GM15510 (cell line): ENCODE data around the gene GPR149.

Source experiments
- POLR2A ChIP-seq: IDR thresholded peaks from 3 replicates; pipeline ENCODE4 v1.6.1; 2011; ENCODE audit warnings: borderline replicate concordance; ENCODE audit not compliant: insufficient read length; ENCODE audit errors: extremely low read depth

Gene GPR149

DNA sequence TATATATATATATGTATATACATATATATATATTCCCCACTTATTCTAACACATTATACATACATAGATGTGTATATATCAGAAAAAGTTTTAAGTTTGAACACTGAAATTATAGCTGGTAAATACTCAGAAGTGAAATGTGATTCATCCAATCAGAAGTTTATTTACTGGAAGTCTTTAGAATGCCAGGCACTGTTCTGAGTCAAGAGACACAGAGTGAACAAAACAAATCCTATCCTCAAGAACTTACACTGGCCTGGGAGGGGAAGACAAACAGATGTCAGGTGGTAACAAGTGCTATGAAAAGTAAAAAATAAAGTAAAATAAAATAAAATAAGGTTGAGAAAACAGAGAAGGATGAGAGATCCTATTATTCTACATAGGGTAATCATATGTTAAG is 119.2 kb downstream of the GPR149 start:
- TF ChIP-seq POLR2A, result no peak

DNA sequence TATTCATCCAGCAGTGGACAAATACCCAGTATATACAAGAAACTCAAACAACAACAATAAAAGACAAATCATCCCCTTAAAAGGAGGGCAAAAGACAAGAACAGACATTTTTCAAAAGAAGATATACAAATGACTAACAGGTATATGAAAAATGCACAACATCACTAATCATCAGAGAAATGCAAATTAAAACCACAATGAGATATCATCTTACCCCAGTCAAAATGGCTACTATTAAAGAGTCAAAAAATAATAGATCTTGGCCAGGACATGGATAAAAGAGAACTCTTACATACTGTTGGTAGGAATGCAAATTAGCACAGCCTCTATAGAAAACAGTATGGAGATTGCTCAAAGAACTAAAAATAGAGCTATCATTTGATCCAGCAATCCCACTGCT is 122.6 kb downstream of the GPR149 start:
- TF ChIP-seq POLR2A, result no peak

GRCh38 chr3:154304936-154305335 is 125.1 kb downstream of the GPR149 start:
- TF ChIP-seq POLR2A, result no peak

GRCh38 chr3:154304116-154304786 is 125.7 kb downstream of the GPR149 start:
- no peak for TF ChIP-seq POLR2A

GRCh38 chr3:154301561-154301960 is 128.4 kb downstream of the GPR149 start:
- no peak for TF ChIP-seq POLR2A

GRCh38 chr3:154294016-154294415 is 136.0 kb downstream of the GPR149 start:
- TF ChIP-seq POLR2A, result no peak

- no peak for TF ChIP-seq POLR2A
Measured at GRCh38 chr3:154290187-154290586, 139.8 kb downstream of the GPR149 start.
